Testis (tissue), 2 donors: ENCODE data around the gene METTL26.

Source experiments
- CTCF ChIP-seq, 3 experiments: fragments of 450-650 bp in 2 of 3; fragments of 200-600 bp in 1 of 3; sonication (generic) in 1 of 3; IDR thresholded peaks; one replicate each; pipeline ENCODE4 v1.5.1; 2016 to 2019; ENCODE audit warnings: antibody characterized with exemption in 3 of 3, mild to moderate bottlenecking in 2 of 3, moderate library complexity in 1 of 3
- POLR2A ChIP-seq: fragments of 450-650 bp; IDR thresholded peaks from one replicate; pipeline ENCODE4 v1.6.1; 2017; ENCODE audit warnings: antibody characterized with exemption, mild to moderate bottlenecking, moderate library complexity

DNA sequence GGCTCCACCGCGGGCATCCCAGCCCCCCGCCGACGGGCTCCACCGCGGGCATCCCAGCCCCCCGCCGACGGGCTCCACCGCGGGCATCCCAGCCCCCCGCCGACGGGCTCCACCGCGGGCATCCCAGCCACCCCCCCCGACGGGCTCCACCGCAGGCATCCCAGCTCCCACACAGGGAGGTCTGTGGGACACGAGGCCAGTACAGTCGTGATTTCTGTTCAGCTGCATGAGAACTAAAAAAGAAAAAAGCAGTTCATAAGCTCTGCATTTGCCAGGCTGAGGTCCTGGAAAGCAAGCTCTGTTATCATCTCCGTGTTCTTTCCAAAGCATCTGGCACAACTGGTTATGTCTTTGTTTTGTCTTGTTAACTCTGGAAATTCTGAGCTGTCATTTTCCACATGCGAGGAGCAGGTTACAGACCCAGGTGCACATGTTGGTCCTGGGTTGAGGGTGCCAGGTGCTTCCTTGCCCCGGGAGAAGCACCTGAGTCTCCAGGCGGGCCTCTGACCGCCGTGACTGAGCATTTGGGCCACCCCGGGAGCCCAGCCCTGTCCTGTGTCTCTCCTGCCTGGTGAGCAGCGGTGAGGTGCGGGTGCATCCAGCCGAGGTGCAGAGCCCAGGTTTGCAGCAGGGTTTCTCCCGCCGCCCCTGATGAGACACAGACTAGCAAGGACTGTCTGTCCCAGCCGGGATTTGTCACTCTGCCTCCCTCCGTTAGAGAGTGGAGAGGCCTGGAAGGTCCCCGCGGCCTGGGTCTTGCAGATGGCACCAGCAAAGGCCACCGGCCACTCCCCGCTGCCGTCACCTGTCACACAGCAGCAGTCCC, 15.2 kb downstream of the METTL26 start:
- TF ChIP-seq POLR2A (no peak), CTCF (IDR thresholded peaks at IDR 0.05) (no peak)
